ENCODE results near the gene ASCC3. TPM values are rescaled to one million over a fixed set of nuclear protein-coding genes. Genes with fewer than 3 reads are reported as not detected.

ASCC3 gene
- total RNA-seq, 8 experiments from 2014 or later = 33.7 to 75.9 (median 45.8) TPM

- H3K27ac ChIP-seq = no peak overlapping the region
- WGBS, 10 experiments = 0 to 100% (median 50%) methylated on average over 1 to 2 of the region's 2 CpGs; no CpG with 5 or more reads in 3 of the 10 experiments
- in situ Hi-C loops (cut with MboI; ENCODE audit: low pct_unique_long_range_greater_than_20kb in 2 of 9, low sequenced_read_pairs in 9 of 9, unreplicated experiment in 9 of 9) = no loop called here
- peak in 4 of 8 experiments; percentile 29 to 82 (median 72) for ATAC-seq (replicated peaks in 6 of 8)
- peaks cover 0 to 9% of the 10 kb centered on the region in 2 donors for H3K4me1 ChIP-seq (replicated peaks in 1 of 2)
- H3K4me3 ChIP-seq = no peak overlapping the region
These were observed 269.0 kb downstream of the ASCC3 start for GRCh38 chr6:100612094-100612493.

- WGBS, 10 experiments = 88 to 100% (median 100%) methylated on average over 1 of the region's 1 CpG
- in situ Hi-C loops (cut with MboI; ENCODE audit: low pct_unique_long_range_greater_than_20kb in 2 of 9, low sequenced_read_pairs in 9 of 9, unreplicated experiment in 9 of 9) = no loop called here
These were observed 281.9 kb downstream of the ASCC3 start for GRCh38 chr6:100599088-100599770.

GRCh38 chr6:100595456-100595855 lies 285.7 kb downstream of the ASCC3 start:
- H3K4me3 ChIP-seq = no peak overlapping the region
- H3K4me1 ChIP-seq (replicated peaks in 1 of 2) = peaks cover 12 to 14% of the 10 kb centered on the region in 2 donors
- no peak for ATAC-seq (replicated peaks in 6 of 8)
- in situ Hi-C loops (cut with MboI; ENCODE audit: low pct_unique_long_range_greater_than_20kb in 2 of 9, low sequenced_read_pairs in 9 of 9, unreplicated experiment in 9 of 9) = no loop called here
- no peak overlapping the region for H3K27ac ChIP-seq

More at GRCh38 chr6:100599088-100599770, 281.9 kb downstream of the ASCC3 start:
- Histone ChIP-seq H3K4me3 (no peak overlapping the region), H3K4me1 (replicated peaks in 1 of 2) (no peaks in the 10 kb centered on the region), H3K27ac (no peak overlapping the region)
- ATAC-seq (replicated peaks in 6 of 8) = no peak

GRCh38 chr6:100593522-100593921 lies 287.6 kb downstream of the ASCC3 start:
- peak in 4 of 8 experiments; percentile 22 to 39 (median 32) for ATAC-seq (replicated peaks in 6 of 8)
- Histone ChIP-seq H3K27ac (no peak overlapping the region), H3K4me1 (replicated peaks in 1 of 2) (peaks cover 12 to 14% of the 10 kb centered on the region in 2 donors), H3K4me3 (no peak overlapping the region)
- 17 to 86% (median 54%) methylated on average over 1 to 2 of the region's 2 CpGs for WGBS, 10 experiments
- in situ Hi-C loops (cut with MboI; ENCODE audit: low pct_unique_long_range_greater_than_20kb in 2 of 9, low sequenced_read_pairs in 9 of 9, unreplicated experiment in 9 of 9) = no loop called here

GRCh38 chr6:100592929-100593328 lies 288.2 kb downstream of the ASCC3 start:
- in situ Hi-C loops (cut with MboI; ENCODE audit: low pct_unique_long_range_greater_than_20kb in 2 of 9, low sequenced_read_pairs in 9 of 9, unreplicated experiment in 9 of 9) = no loop called here
- peaks cover 12 to 14% of the 10 kb centered on the region in 2 donors for H3K4me1 ChIP-seq (replicated peaks in 1 of 2)
- WGBS, 10 experiments = 0 to 100% (median 8%) methylated on average over 1 to 3 of the region's 3 CpGs; no CpG with 5 or more reads in 1 of the 10 experiments
- no peak overlapping the region for H3K4me3 ChIP-seq
- H3K27ac ChIP-seq = no peak overlapping the region
- ATAC-seq (replicated peaks in 6 of 8) = peak in 5 of 8 experiments; percentile 98 to 99 (median 99)

GRCh38 chr6:100577425-100577824 lies 303.7 kb downstream of the ASCC3 start:
- in situ Hi-C loops (cut with MboI; ENCODE audit: low pct_unique_long_range_greater_than_20kb in 2 of 9, low sequenced_read_pairs in 9 of 9, unreplicated experiment in 9 of 9) = no loop called here
- H3K4me1 ChIP-seq (replicated peaks in 1 of 2) = no peaks in the 10 kb centered on the region
- WGBS, 10 experiments = 73 to 100% (median 90%) methylated on average over 2 to 4 of the region's 4 CpGs; no CpG with 5 or more reads in 1 of the 10 experiments
- no peak for ATAC-seq (replicated peaks in 6 of 8)
- H3K4me3 ChIP-seq = no peak overlapping the region
- H3K27ac ChIP-seq = no peak overlapping the region

GRCh38 chr6:100575921-100576320 lies 305.2 kb downstream of the ASCC3 start:
- no peak for ATAC-seq (replicated peaks in 6 of 8)

GRCh38 chr6:100574836-100575235 lies 306.3 kb downstream of the ASCC3 start:
- H3K27ac ChIP-seq = no peak overlapping the region
- 88 to 100% (median 96%) methylated on average over 1 to 2 of the region's 2 CpGs; no CpG with 5 or more reads in 1 of the 10 experiments for WGBS, 10 experiments
- H3K4me1 ChIP-seq (replicated peaks in 1 of 2) = no peaks in the 10 kb centered on the region
- no peak overlapping the region for H3K4me3 ChIP-seq
- ATAC-seq (replicated peaks in 6 of 8) = no peak
- in situ Hi-C loops (cut with MboI; ENCODE audit: low pct_unique_long_range_greater_than_20kb in 2 of 9, low sequenced_read_pairs in 9 of 9, unreplicated experiment in 9 of 9) = no loop called here

More at GRCh38 chr6:100575921-100576320, 305.2 kb downstream of the ASCC3 start:
- no peaks in the 10 kb centered on the region for H3K4me1 ChIP-seq (replicated peaks in 1 of 2)
- in situ Hi-C loops (cut with MboI; ENCODE audit: low pct_unique_long_range_greater_than_20kb in 2 of 9, low sequenced_read_pairs in 9 of 9, unreplicated experiment in 9 of 9) = no loop called here
- H3K27ac ChIP-seq = no peak overlapping the region
- WGBS, 10 experiments = 77 to 100% (median 91%) methylated on average over 1 to 4 of the region's 4 CpGs
- H3K4me3 ChIP-seq = no peak overlapping the region

GRCh38 chr6:100573166-100573565 lies 308.0 kb downstream of the ASCC3 start:
- in situ Hi-C loops (cut with MboI; ENCODE audit: low pct_unique_long_range_greater_than_20kb in 2 of 9, low sequenced_read_pairs in 9 of 9, unreplicated experiment in 9 of 9) = no loop called here
- peak in 2 of 8 experiments; percentile 66 to 72 for ATAC-seq (replicated peaks in 6 of 8)
- Histone ChIP-seq H3K4me3 (no peak overlapping the region), H3K4me1 (replicated peaks in 1 of 2) (no peaks in the 10 kb centered on the region), H3K27ac (no peak overlapping the region)

GRCh38 chr6:100568255-100568654 lies 312.9 kb downstream of the ASCC3 start:
- Histone ChIP-seq H3K4me3 (no peak overlapping the region), H3K4me1 (replicated peaks in 1 of 2) (no peaks in the 10 kb centered on the region), H3K27ac (no peak overlapping the region)
- no peak for ATAC-seq (replicated peaks in 6 of 8)
- in situ Hi-C loops (cut with MboI; ENCODE audit: low pct_unique_long_range_greater_than_20kb in 2 of 9, low sequenced_read_pairs in 9 of 9, unreplicated experiment in 9 of 9) = no loop called here
- 89 to 100% (median 98%) methylated on average over 2 to 5 of the region's 5 CpGs; no CpG with 5 or more reads in 1 of the 10 experiments for WGBS, 10 experiments

- no peaks in the 10 kb centered on the region for H3K4me1 ChIP-seq (replicated peaks in 1 of 2)
- no peak overlapping the region for H3K27ac ChIP-seq
- ATAC-seq (replicated peaks in 6 of 8) = peak in 1 of 8 experiments; percentile 59
- in situ Hi-C loops (cut with MboI; ENCODE audit: low pct_unique_long_range_greater_than_20kb in 2 of 9, low sequenced_read_pairs in 9 of 9, unreplicated experiment in 9 of 9) = no loop called here
- no peak overlapping the region for H3K4me3 ChIP-seq
These were observed 314.6 kb downstream of the ASCC3 start for GRCh38 chr6:100566563-100566962.

- 69 to 98% (median 84%) methylated on average over 2 to 4 of the region's 4 CpGs; no CpG with 5 or more reads in 2 of the 10 experiments for WGBS, 10 experiments
- no peak overlapping the region for H3K4me3 ChIP-seq
- peaks cover 0 to 1% of the 10 kb centered on the region in 2 donors for H3K4me1 ChIP-seq (replicated peaks in 1 of 2)
- no peak for ATAC-seq (replicated peaks in 6 of 8)
- no peak overlapping the region for H3K27ac ChIP-seq
- in situ Hi-C loops (cut with MboI; ENCODE audit: low pct_unique_long_range_greater_than_20kb in 2 of 9, low sequenced_read_pairs in 9 of 9, unreplicated experiment in 9 of 9) = no loop called here
These were observed 315.6 kb downstream of the ASCC3 start for GRCh38 chr6:100565439-100566104.

- WGBS, 10 experiments = 75 to 100% (median 100%) methylated on average over 1 of the region's 1 CpG; no CpG with 5 or more reads in 1 of the 10 experiments
- no peak for ATAC-seq (replicated peaks in 6 of 8)
- Histone ChIP-seq H3K4me1 (replicated peaks in 1 of 2) (peaks cover 0 to 7% of the 10 kb centered on the region in 2 donors), H3K4me3 (no peak overlapping the region), H3K27ac (no peak overlapping the region)
- in situ Hi-C loops (cut with MboI; ENCODE audit: low pct_unique_long_range_greater_than_20kb in 2 of 9, low sequenced_read_pairs in 9 of 9, unreplicated experiment in 9 of 9) = no loop called here
These were observed 321.3 kb downstream of the ASCC3 start for GRCh38 chr6:100559859-100560258.

Measured in motor neuron (in vitro differentiated cells).